ENCODE results near the gene UNC5C. TPM values are rescaled to one million over a fixed set of nuclear protein-coding genes. Genes with fewer than 3 reads are reported as not detected.
"Not testable (repeated sequence)": the region's sequence is repeated elsewhere in the genome, so short reads cannot be mapped to it uniquely, and the experiment has no call there.

UNC5C gene
- total RNA-seq, 1 donor from 2014 or later = 0.39 TPM

GRCh38 chr4:95142932-95143331 lies 405.8 kb downstream of the UNC5C start:
- Histone ChIP-seq H3K9me3 (ENCODE audit: low read depth) (no peaks in the 10 kb centered on the region), H3K4me1 (no peaks in the 10 kb centered on the region), H4K20me1 (ENCODE audit: low read depth) (no peaks in the 10 kb centered on the region), H3K27me3 (no peaks in the 10 kb centered on the region), H3K4me3 (no peak overlapping the region), H3K9ac (no peak overlapping the region), H3K4me2 (no peak overlapping the region), H3K27ac (no peak overlapping the region), H2AFZ (replicated peaks) (no peak overlapping the region), H3K36me3 (no peaks in the 10 kb centered on the region), H3F3A (ENCODE audit: low read depth) (no peaks in the 10 kb centered on the region), H3K79me2 (ENCODE audit: low read depth) (no peaks in the 10 kb centered on the region)
- no peak overlapping the region for H3K27ac Mint-ChIP-seq
- H3K9me3 Mint-ChIP-seq = peaks cover 19% of the 10 kb centered on the region
- H3K4me3 Mint-ChIP-seq = no peak overlapping the region
- peak; percentile 18 for DNase-seq (ENCODE audit: low spot score)
- H3K36me3 Mint-ChIP-seq = peaks cover 37% of the 10 kb centered on the region
- peaks cover 2% of the 10 kb centered on the region for H3K27me3 Mint-ChIP-seq (ENCODE audit: insufficient read depth, low read depth)
- H3K4me1 Mint-ChIP-seq = no peaks in the 10 kb centered on the region
- TF ChIP-seq EZH2 (IDR thresholded peaks at IDR 0.05) = no peak
- no peak for TF ChIP-seq EZH2phosphoT487 (IDR thresholded peaks at IDR 0.05)
- peak; percentile 28 for TF ChIP-seq CTCF (IDR thresholded peaks at IDR 0.05)

- Histone ChIP-seq H3K4me2 (no peak overlapping the region), H3K9me3 (ENCODE audit: low read depth) (no peaks in the 10 kb centered on the region), H3F3A (ENCODE audit: low read depth) (no peaks in the 10 kb centered on the region), H3K27me3 (no peaks in the 10 kb centered on the region), H3K27ac (no peak overlapping the region), H3K9ac (no peak overlapping the region), H2AFZ (replicated peaks) (no peak overlapping the region), H3K79me2 (ENCODE audit: low read depth) (no peaks in the 10 kb centered on the region), H3K4me3 (no peak overlapping the region), H3K36me3 (no peaks in the 10 kb centered on the region), H4K20me1 (ENCODE audit: low read depth) (no peaks in the 10 kb centered on the region), H3K4me1 (no peaks in the 10 kb centered on the region)
- peaks cover 47% of the 10 kb centered on the region for H3K36me3 Mint-ChIP-seq
- TF ChIP-seq EZH2 (IDR thresholded peaks at IDR 0.05) = no peak
- TF ChIP-seq EZH2phosphoT487 (IDR thresholded peaks at IDR 0.05) = no peak
- no peak for TF ChIP-seq CTCF (IDR thresholded peaks at IDR 0.05)
- H3K27me3 Mint-ChIP-seq (ENCODE audit: insufficient read depth, low read depth) = peaks cover 2% of the 10 kb centered on the region
- peaks cover 31% of the 10 kb centered on the region for H3K9me3 Mint-ChIP-seq
- no peak overlapping the region for H3K27ac Mint-ChIP-seq
- no peak overlapping the region for H3K4me3 Mint-ChIP-seq
- H3K4me1 Mint-ChIP-seq = no peaks in the 10 kb centered on the region
- DNase-seq (ENCODE audit: low spot score) = no peak
Measured at GRCh38 chr4:95141361-95141760, 407.4 kb downstream of the UNC5C start.

GRCh38 chr4:95139424-95139823 lies 409.3 kb downstream of the UNC5C start:
- not testable (repeated sequence) for H2AFZ ChIP-seq (replicated peaks); H3K27ac ChIP-seq; H3K4me2 ChIP-seq; DNase-seq (ENCODE audit: low spot score); H3K27me3 ChIP-seq; H3K9ac ChIP-seq; H3K79me2 ChIP-seq (ENCODE audit: low read depth); H4K20me1 ChIP-seq (ENCODE audit: low read depth); H3K9me3 ChIP-seq (ENCODE audit: low read depth); H3K36me3 ChIP-seq; H3K4me3 ChIP-seq; H3K27ac Mint-ChIP-seq; H3K4me1 Mint-ChIP-seq; H3K4me1 ChIP-seq; H3K4me3 Mint-ChIP-seq; H3K27me3 Mint-ChIP-seq (ENCODE audit: insufficient read depth, low read depth); H3F3A ChIP-seq (ENCODE audit: low read depth)
- Mint-ChIP-seq H3K36me3 (peaks cover 56% of the 10 kb centered on the region), H3K9me3 (peaks cover 39% of the 10 kb centered on the region)

GRCh38 chr4:95134016-95134415 lies 414.8 kb downstream of the UNC5C start:
- peaks cover 50% of the 10 kb centered on the region for H3K36me3 Mint-ChIP-seq
- not testable (repeated sequence) for H3K27ac Mint-ChIP-seq; H3K4me2 ChIP-seq; H3K9me3 ChIP-seq (ENCODE audit: low read depth); H3K9ac ChIP-seq; H3K27me3 ChIP-seq; H3K4me3 ChIP-seq; H3K4me1 Mint-ChIP-seq; H3K27me3 Mint-ChIP-seq (ENCODE audit: insufficient read depth, low read depth); H2AFZ ChIP-seq (replicated peaks); H3K4me3 Mint-ChIP-seq; H3K4me1 ChIP-seq; H3F3A ChIP-seq (ENCODE audit: low read depth); DNase-seq (ENCODE audit: low spot score); H3K79me2 ChIP-seq (ENCODE audit: low read depth); H3K36me3 ChIP-seq; H3K27ac ChIP-seq; H4K20me1 ChIP-seq (ENCODE audit: low read depth)
- peaks cover 28% of the 10 kb centered on the region for H3K9me3 Mint-ChIP-seq

Measured in neural progenitor cell (in vitro differentiated cells).